A549 (cell line): ENCODE measurements around the gene WDR38. TPM values are rescaled to one million over a fixed set of nuclear protein-coding genes. Genes with fewer than 3 reads are reported as not detected.

Experiments used
- ATAC-seq, 2 experiments: fragments of 200-7000 bp in 1 of 2; fragments of >200 bp in 1 of 2; cut with Nextera tagmentation in 1 of 2; cut with Tn5 transposase in 1 of 2; 3 replicates each; pipeline versions ENCODE4 v1.8.0 to v1.9.1; 2018 to 2020; ENCODE audit warnings: mild to moderate bottlenecking in 1 of 2, moderate library complexity in 1 of 2
- CTCF ChIA-PET: fragments of 300-600 bp; sonication (Branson Sonifier 250); formaldehyde crosslinking; extraction: SDS; loops from one replicate; lab custom pipeline; 2021; ENCODE audit warnings: antibody characterized with exemption, inconsistent platforms; lab: Yijun Ruan, JAX
- POLR2A ChIA-PET: fragments of 350-600 bp; formaldehyde crosslinking; extraction: SDS; loops from one replicate; lab custom pipeline; 2021; ENCODE audit warnings: antibody characterized with exemption, inconsistent platforms; lab: Yijun Ruan, JAX
- DNase-seq, 2 experiments: peaks; one replicate each; pipeline versions ENCODE4 v3.0.0 to v3.0.0-alpha.2; 2011 to 2016; ENCODE audit warnings: low read depth in 1 of 2, low spot score in 1 of 2
- FAIRE-seq: peaks from 2 replicates; lab custom pipeline; 2011; peaks lifted over from hg19 to GRCh38; lab: Jason Lieb, UNC
- H3K27ac ChIP-seq, 2 experiments: fragments of >200 bp; sonication (Bioruptor Twin); formaldehyde crosslinking; 3 replicates each; pipeline ENCODE4 v1.5.1; 2016 to 2017
- H3K4me1 ChIP-seq: fragments of >200 bp; sonication (Bioruptor Twin); formaldehyde crosslinking; 3 replicates; pipeline ENCODE4 v1.6.1; 2016
- H3K4me2 ChIP-seq: fragments of >200 bp; sonication (Bioruptor Twin); formaldehyde crosslinking; 3 replicates; pipeline ENCODE4 v1.6.1; 2016
- H3K4me3 ChIP-seq: fragments of >200 bp; sonication (Bioruptor Twin); formaldehyde crosslinking; 3 replicates; pipeline ENCODE4 v1.5.1; 2016
- H3K9me3 ChIP-seq: fragments of >200 bp; sonication (Bioruptor Twin); formaldehyde crosslinking; 3 replicates; pipeline ENCODE4 v1.6.1; 2016
- BHLHE40 ChIP-seq: IDR thresholded peaks from 2 replicates; pipeline ENCODE4 v1.6.1; 2012; ENCODE audit warnings: low read depth, low read length, inconsistent platforms
- CBX2 ChIP-seq: fragments of 200-600 bp; sonication (generic); IDR thresholded peaks from 2 replicates; pipeline ENCODE4 v1.6.1; 2016; ENCODE audit warnings: low read depth, mild to moderate bottlenecking, borderline replicate concordance
- CEBPB ChIP-seq, 2 experiments: fragments of >200 bp in 1 of 2; sonication (Bioruptor Twin) in 1 of 2; formaldehyde crosslinking in 1 of 2; IDR thresholded peaks; 2 replicates each; pipeline ENCODE4 v1.6.1; 2012 to 2016
- CHD2 ChIP-seq: fragments of 150-350 bp; IDR thresholded peaks from 2 replicates; pipeline ENCODE4 v1.6.1; 2014; ENCODE audit warnings: low read length; ENCODE audit not compliant: partially characterized antibody
- CHD4 ChIP-seq: fragments of 200-600 bp; sonication (generic); IDR thresholded peaks from 2 replicates; pipeline ENCODE4 v1.6.1; 2016; ENCODE audit warnings: antibody characterized with exemption, mild to moderate bottlenecking, borderline replicate concordance
- FOSB ChIP-seq: fragments of 250-450 bp; sonication (Bioruptor Pico); IDR thresholded peaks from 2 replicates; pipeline ENCODE4 v1.5.0; 2020; ENCODE audit warnings: mild to moderate bottlenecking, moderate library complexity
- GATA3 ChIP-seq: IDR thresholded peaks from 2 replicates; pipeline ENCODE4 v1.6.1; 2012; ENCODE audit warnings: borderline replicate concordance
- HDAC2 ChIP-seq: fragments of 200-600 bp; sonication (generic); IDR thresholded peaks from 2 replicates; pipeline ENCODE4 v1.6.1; 2016
- HOXA7 ChIP-seq: fragments of 250-450 bp; sonication (Bioruptor Pico); IDR thresholded peaks from 2 replicates; pipeline ENCODE4 v1.5.0; 2020; ENCODE audit warnings: mild to moderate bottlenecking, moderate library complexity
- HOXB13 ChIP-seq: fragments of 250-450 bp; sonication (Bioruptor Pico); IDR thresholded peaks from 2 replicates; pipeline ENCODE4 v1.5.0; 2020; ENCODE audit warnings: low read depth, mild to moderate bottlenecking, moderate library complexity
- HOXB5 ChIP-seq: fragments of 250-450 bp; sonication (Bioruptor Pico); IDR thresholded peaks from 2 replicates; pipeline ENCODE4 v1.5.0; 2020; ENCODE audit warnings: mild to moderate bottlenecking, moderate library complexity
- JUNB ChIP-seq: fragments of >200 bp; sonication (Bioruptor Twin); formaldehyde crosslinking; IDR thresholded peaks from 2 replicates; pipeline ENCODE4 v1.6.1; 2016
- KDM1A ChIP-seq: fragments of 200-600 bp; sonication (generic); IDR thresholded peaks from 2 replicates; pipeline ENCODE4 v1.6.1; 2016; ENCODE audit warnings: low read depth, mild to moderate bottlenecking
- KDM5A ChIP-seq: fragments of 200-600 bp; sonication (generic); IDR thresholded peaks from 2 replicates; pipeline ENCODE4 v1.6.1; 2016; ENCODE audit warnings: antibody characterized with exemption, mild to moderate bottlenecking
- NR3C1 ChIP-seq: fragments of >200 bp; sonication (Bioruptor Twin); formaldehyde crosslinking; IDR thresholded peaks from 3 replicates; pipeline ENCODE4 v1.6.1; 2017
- PHF8 ChIP-seq: fragments of 200-600 bp; sonication (generic); IDR thresholded peaks from 2 replicates; pipeline ENCODE4 v1.6.1; 2016; ENCODE audit warnings: low read depth, mild to moderate bottlenecking, antibody characterized with exemption, moderate library complexity, borderline replicate concordance
- POLR2A ChIP-seq: IDR thresholded peaks from 2 replicates; pipeline ENCODE4 v1.6.1; 2012; ENCODE audit warnings: mild to moderate bottlenecking, low read length
- POLR2AphosphoS2 ChIP-seq: conservative IDR thresholded peaks from 2 replicates; pipeline ENCODE4 v1.6.1; 2012; ENCODE audit warnings: low read length, improper control_type of control experiment, inconsistent platforms
- RFX5 ChIP-seq: fragments of 450-650 bp; IDR thresholded peaks from 2 replicates; pipeline ENCODE4 v1.7.1; 2014; ENCODE audit warnings: antibody characterized with exemption, mild to moderate bottlenecking, moderate library complexity
- RNF2 ChIP-seq: fragments of 200-600 bp; sonication (generic); IDR thresholded peaks from 2 replicates; pipeline ENCODE4 v1.6.1; 2016; ENCODE audit warnings: low read depth, mild to moderate bottlenecking, antibody characterized with exemption, moderate library complexity, borderline replicate concordance
- SREBF2 ChIP-seq: fragments of 450-650 bp; IDR thresholded peaks from 2 replicates; pipeline ENCODE4 v1.6.1; 2014; ENCODE audit warnings: mild to moderate bottlenecking, moderate library complexity
- TFCP2L1 ChIP-seq: fragments of 250-450 bp; sonication (Bioruptor Pico); IDR thresholded peaks from 2 replicates; pipeline ENCODE4 v1.5.0; 2021; ENCODE audit warnings: mild to moderate bottlenecking
- ZC3H11A ChIP-seq: fragments of 450-650 bp; IDR thresholded peaks from 2 replicates; pipeline ENCODE4 v1.6.1; 2014; ENCODE audit warnings: antibody characterized with exemption, mild to moderate bottlenecking
- ZFP36 ChIP-seq: fragments of 450-650 bp; IDR thresholded peaks from 2 replicates; pipeline ENCODE4 v1.6.1; 2014; ENCODE audit warnings: borderline replicate concordance; ENCODE audit not compliant: partially characterized antibody
- WGBS: methylation state at CpG from one replicate; pipeline ENCODE4 v1.1.6; 2017; ENCODE audit errors: missing lambda C conversion rate; 5-methylcytosine and 5-hydroxymethylcytosine counted together
- polyA plus RNA-seq, 4 experiments: library from polyadenylated mRNA; depleted of rRNA in 3 of 4; stranded (reverse); fragments of >200 nt; fragmentation: RNase III in 1 of 4; extraction: RNeasy Plus Mini Kit Qiagen cat#74134 plus additional on column Dnase treatment in 1 of 4; gene quantifications; 2 replicates in 3 of 4; 3 replicates in 1 of 4; pipeline ENCODE4 v1.2.3, GENCODE V29; 2011 to 2017
- TF ChIP-seq, protein P1 (sequence below): fragments of 450-650 bp; IDR thresholded peaks from 2 replicates; pipeline ENCODE4 v1.6.1; 2014; ENCODE audit warnings: antibody characterized with exemption
- TF ChIP-seq, protein P2 (sequence below): fragments of 200-600 bp; sonication (generic); IDR thresholded peaks from 2 replicates; pipeline ENCODE4 v1.6.1; 2016; ENCODE audit warnings: antibody characterized with exemption, mild to moderate bottlenecking, moderate library complexity
- TF ChIP-seq, protein P3 (sequence below): IDR thresholded peaks from 2 replicates; pipeline ENCODE4 v1.6.1; 2012
- TF ChIP-seq, protein P4 (sequence below): IDR thresholded peaks from 2 replicates; pipeline ENCODE4 v1.6.1; 2012; ENCODE audit warnings: low read depth, borderline replicate concordance

Gene WDR38
- polyA plus RNA-seq, 2 of the 4 experiments (the other 2 are of a cell fraction) = not detected

DNA sequence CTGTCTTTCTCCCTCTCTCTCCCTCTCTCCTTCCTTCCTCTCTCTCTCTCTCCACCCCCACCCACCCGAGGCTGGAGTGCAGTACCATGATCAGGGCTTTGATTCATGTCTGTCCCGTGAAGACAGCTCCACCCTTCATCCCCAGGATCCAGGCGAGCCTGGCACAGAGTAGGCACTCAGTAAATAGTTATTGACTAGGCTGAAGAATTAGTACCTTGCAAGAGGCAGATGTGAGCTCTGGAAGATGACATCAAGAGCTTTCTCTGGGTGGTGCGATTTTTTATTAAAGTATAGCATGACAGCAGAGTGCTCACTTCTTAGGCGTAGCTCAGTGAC lies 24.0 kb upstream of the WDR38 start (continued):
- TF ChIP-seq BHLHE40 (no peak), CHD2 (no peak)
- TF ChIP-seq, protein P1, sequence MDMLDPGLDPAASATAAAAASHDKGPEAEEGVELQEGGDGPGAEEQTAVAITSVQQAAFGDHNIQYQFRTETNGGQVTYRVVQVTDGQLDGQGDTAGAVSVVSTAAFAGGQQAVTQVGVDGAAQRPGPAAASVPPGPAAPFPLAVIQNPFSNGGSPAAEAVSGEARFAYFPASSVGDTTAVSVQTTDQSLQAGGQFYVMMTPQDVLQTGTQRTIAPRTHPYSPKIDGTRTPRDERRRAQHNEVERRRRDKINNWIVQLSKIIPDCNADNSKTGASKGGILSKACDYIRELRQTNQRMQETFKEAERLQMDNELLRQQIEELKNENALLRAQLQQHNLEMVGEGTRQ = no peak

DNA sequence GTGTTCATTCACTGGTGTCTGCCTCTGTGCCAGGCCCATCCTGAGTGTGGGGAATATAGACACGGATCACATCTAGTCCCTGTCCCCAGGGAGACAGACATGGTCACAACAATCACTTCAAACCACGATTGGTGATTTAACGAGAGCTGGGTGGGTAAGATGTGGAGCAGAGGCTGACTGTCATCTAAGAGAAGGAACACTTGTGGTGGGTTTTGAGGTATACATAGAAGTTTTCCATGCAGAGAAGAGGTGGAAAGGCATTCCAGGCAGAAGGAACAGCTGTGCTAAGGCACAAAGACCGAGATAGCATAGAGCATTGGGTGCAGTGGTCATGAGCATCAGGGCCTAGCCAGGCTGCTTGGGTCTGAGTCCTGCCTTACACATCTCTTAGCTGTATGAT lies 22.7 kb upstream of the WDR38 start:
- H3K4me1 ChIP-seq = peaks cover 18% of the 10 kb centered on the region
- no peak for DNase-seq
- POLR2A ChIA-PET = no interaction called here
- H3K4me2 ChIP-seq = no peak overlapping the region
- H3K9me3 ChIP-seq = no peaks in the 10 kb centered on the region
- no peak overlapping the region for H3K4me3 ChIP-seq
- no peak for TF ChIP-seq HOXB13
- TF ChIP-seq TFCP2L1 = no peak
- no peak for TF ChIP-seq SREBF2
- TF ChIP-seq BHLHE40 = no peak
- TF ChIP-seq ZC3H11A = no peak
- no peak for TF ChIP-seq NR3C1
- no peak for TF ChIP-seq HOXA7
- TF ChIP-seq POLR2A = no peak
- no peak for TF ChIP-seq RNF2
- TF ChIP-seq CHD4 = no peak
- TF ChIP-seq PHF8 = no peak
- no peak for TF ChIP-seq GATA3
- TF ChIP-seq, all 56 proteins: peak for 0
- CTCF ChIA-PET = interaction anchor here (1.8 to 43.0 kb wide), 4 partner anchors 10 to 44 kb away, joined by 7 to 2512 read pairs (median 232); partner anchors contain the start of genes NR6A1, OLFML2A and WDR38
- H3K27ac ChIP-seq = no peak overlapping the region
- FAIRE-seq = no peak
- ATAC-seq = no peak
- 44% methylated on average over 4 of the region's 4 CpGs for WGBS

DNA sequence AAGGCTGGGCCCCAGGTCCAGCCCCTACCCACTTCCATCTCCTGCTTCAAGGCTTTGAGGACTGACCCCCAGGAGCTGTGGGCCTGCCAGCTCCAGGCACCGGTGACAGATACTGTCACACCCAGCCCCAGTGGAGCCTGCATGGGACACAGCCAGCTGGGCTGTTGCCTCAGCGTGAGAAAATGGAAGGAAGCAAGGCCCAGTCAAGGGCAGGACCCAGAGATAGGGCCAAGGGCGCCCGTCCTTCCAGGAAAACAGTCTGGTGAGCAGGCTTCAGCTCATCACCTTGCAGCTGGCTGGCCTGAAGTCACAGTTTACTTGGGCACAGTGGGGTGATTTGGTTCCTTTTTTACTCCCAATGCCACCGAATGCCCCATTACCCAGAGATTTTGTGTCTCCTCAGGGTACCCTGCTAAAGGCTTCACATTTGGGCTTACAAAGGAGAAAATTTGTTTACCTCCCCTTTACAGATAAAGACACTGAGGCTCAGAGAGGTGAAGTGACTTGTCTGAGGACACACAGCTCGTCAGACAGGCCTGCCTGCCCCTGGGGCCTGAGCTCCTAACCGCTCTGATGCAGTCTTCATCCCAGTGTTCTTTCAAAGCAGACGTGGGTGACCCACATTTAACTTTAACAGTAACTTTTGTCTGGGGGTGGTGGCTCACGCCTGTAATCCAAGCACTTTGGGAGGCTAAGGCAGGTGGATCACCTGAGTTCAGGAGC lies 21.5 kb upstream of the WDR38 start:
- Histone ChIP-seq H3K9me3 (no peaks in the 10 kb centered on the region), H3K4me1 (peaks cover 18% of the 10 kb centered on the region), H3K4me3 (no peak overlapping the region), H3K4me2 (no peak overlapping the region), H3K27ac (no peak overlapping the region)
- CTCF ChIA-PET = interaction anchor here (1.8 to 43.0 kb wide), 4 partner anchors 8 to 45 kb away, joined by 7 to 2512 read pairs (median 229); partner anchors contain the start of genes NR6A1, OLFML2A and WDR38
- POLR2A ChIA-PET = no interaction called here
- TF ChIP-seq, protein P2, sequence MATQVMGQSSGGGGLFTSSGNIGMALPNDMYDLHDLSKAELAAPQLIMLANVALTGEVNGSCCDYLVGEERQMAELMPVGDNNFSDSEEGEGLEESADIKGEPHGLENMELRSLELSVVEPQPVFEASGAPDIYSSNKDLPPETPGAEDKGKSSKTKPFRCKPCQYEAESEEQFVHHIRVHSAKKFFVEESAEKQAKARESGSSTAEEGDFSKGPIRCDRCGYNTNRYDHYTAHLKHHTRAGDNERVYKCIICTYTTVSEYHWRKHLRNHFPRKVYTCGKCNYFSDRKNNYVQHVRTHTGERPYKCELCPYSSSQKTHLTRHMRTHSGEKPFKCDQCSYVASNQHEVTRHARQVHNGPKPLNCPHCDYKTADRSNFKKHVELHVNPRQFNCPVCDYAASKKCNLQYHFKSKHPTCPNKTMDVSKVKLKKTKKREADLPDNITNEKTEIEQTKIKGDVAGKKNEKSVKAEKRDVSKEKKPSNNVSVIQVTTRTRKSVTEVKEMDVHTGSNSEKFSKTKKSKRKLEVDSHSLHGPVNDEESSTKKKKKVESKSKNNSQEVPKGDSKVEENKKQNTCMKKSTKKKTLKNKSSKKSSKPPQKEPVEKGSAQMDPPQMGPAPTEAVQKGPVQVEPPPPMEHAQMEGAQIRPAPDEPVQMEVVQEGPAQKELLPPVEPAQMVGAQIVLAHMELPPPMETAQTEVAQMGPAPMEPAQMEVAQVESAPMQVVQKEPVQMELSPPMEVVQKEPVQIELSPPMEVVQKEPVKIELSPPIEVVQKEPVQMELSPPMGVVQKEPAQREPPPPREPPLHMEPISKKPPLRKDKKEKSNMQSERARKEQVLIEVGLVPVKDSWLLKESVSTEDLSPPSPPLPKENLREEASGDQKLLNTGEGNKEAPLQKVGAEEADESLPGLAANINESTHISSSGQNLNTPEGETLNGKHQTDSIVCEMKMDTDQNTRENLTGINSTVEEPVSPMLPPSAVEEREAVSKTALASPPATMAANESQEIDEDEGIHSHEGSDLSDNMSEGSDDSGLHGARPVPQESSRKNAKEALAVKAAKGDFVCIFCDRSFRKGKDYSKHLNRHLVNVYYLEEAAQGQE = no peak
- TF ChIP-seq HOXB5 (CRISPR knock-in tag) = no peak
- TF ChIP-seq, protein P3, sequence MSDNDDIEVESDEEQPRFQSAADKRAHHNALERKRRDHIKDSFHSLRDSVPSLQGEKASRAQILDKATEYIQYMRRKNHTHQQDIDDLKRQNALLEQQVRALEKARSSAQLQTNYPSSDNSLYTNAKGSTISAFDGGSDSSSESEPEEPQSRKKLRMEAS = no peak
- TF ChIP-seq PHF8 = no peak
- no peak for TF ChIP-seq KDM1A
- TF ChIP-seq FOSB (CRISPR knock-in tag) = no peak
- TF ChIP-seq CBX2 = no peak
- no peak for TF ChIP-seq CEBPB (IDR thresholded peaks at IDR 0.05)
- no peak for TF ChIP-seq JUNB
- no peak for TF ChIP-seq TFCP2L1
- no peak for TF ChIP-seq HOXA7
- no peak for TF ChIP-seq KDM5A
- TF ChIP-seq BHLHE40 = no peak
- no peak for TF ChIP-seq HDAC2
- no peak for TF ChIP-seq POLR2AphosphoS2
- TF ChIP-seq, protein P4, sequence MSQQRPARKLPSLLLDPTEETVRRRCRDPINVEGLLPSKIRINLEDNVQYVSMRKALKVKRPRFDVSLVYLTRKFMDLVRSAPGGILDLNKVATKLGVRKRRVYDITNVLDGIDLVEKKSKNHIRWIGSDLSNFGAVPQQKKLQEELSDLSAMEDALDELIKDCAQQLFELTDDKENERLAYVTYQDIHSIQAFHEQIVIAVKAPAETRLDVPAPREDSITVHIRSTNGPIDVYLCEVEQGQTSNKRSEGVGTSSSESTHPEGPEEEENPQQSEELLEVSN = no peak
- no peak for TF ChIP-seq RFX5
- no peak for TF ChIP-seq ZFP36
- no peak for ATAC-seq
- WGBS = 82% methylated on average over 9 of the region's 9 CpGs
- no peak for DNase-seq
- no peak for FAIRE-seq
